Panc1 (cell line): ENCODE results near the gene VWC2L. TPM values are rescaled to one million over a fixed set of nuclear protein-coding genes. Genes with fewer than 3 reads are reported as not detected.

ENCODE experiments used
- ATAC-seq: fragments of 200-7000 bp; cut with Tn5 transposase; 2 replicates; pipeline ENCODE4 v1.9.1; 2020; ENCODE audit warnings: mild to moderate bottlenecking, moderate library complexity
- BruUV-seq: library from RNA; stranded (reverse); fragments of 400-500 nt; replicated peaks from 2 replicates; lab custom pipeline; 2021; lab: Mats Ljungman, UMichigan
- CTCF ChIA-PET: fragments of 300-600 bp; sonication (Branson Sonifier 250); formaldehyde crosslinking; loops from one replicate; lab custom pipeline; 2022; ENCODE audit warnings: antibody characterized with exemption; lab: Charles Lee
- POLR2A ChIA-PET: fragments of 300-600 bp; sonication (Branson Sonifier 250); formaldehyde crosslinking; loops from one replicate; lab custom pipeline; 2022; ENCODE audit warnings: antibody characterized with exemption; lab: Charles Lee
- DNase-seq: peaks from one replicate; pipeline ENCODE4 v3.0.0-alpha.2; 2010; ENCODE audit warnings: low read depth, low spot score
- H3K27ac ChIP-seq: 2 replicates; pipeline ENCODE4 v1.5.1; 2011; ENCODE audit warnings: mild to moderate bottlenecking, low read length, inconsistent platforms
- H3K27me3 ChIP-seq: fragments of 200-500 bp; sonication (Bioruptor generic); 2 replicates; pipeline ENCODE4 v1.6.0; 2014; ENCODE audit warnings: low read length, inconsistent platforms; ENCODE audit not compliant: control insufficient read depth, insufficient read depth
- H3K36me3 ChIP-seq: fragments of 200-500 bp; sonication (Bioruptor generic); 2 replicates; pipeline ENCODE4 v1.5.1; 2014; ENCODE audit warnings: inconsistent platforms, mild to moderate bottlenecking, low read length, moderate library complexity; ENCODE audit not compliant: control insufficient read depth, insufficient read depth
- H3K4me1 ChIP-seq: 2 replicates; pipeline ENCODE4 v1.5.1; 2011; ENCODE audit warnings: inconsistent platforms, mild to moderate bottlenecking, low read length, moderate library complexity; ENCODE audit not compliant: control insufficient read depth, insufficient read depth
- H3K4me3 ChIP-seq, 2 experiments: 2 replicates each; pipeline ENCODE4 v1.5.1; 2011 to 2012; ENCODE audit warnings: low read depth in 2 of 2, low read length in 2 of 2, mild to moderate bottlenecking in 2 of 2, inconsistent platforms in 1 of 2, moderate library complexity in 1 of 2
- H3K9me3 ChIP-seq: fragments of 200-500 bp; sonication (Bioruptor generic); 2 replicates; pipeline ENCODE4 v1.5.1; 2014; ENCODE audit warnings: low read depth, mild to moderate bottlenecking, inconsistent platforms, low read length, moderate library complexity; ENCODE audit not compliant: control insufficient read depth, insufficient read depth
- POLR2AphosphoS5 ChIP-seq: IDR thresholded peaks from 2 replicates; pipeline ENCODE4 v1.6.1; 2012; ENCODE audit warnings: mild to moderate bottlenecking, low read depth, low read length, moderate library complexity
- REST ChIP-seq, 2 experiments: IDR thresholded peaks; 2 replicates each; pipeline ENCODE4 v1.6.1; 2011 to 2012; ENCODE audit warnings: low read depth in 2 of 2, control low read depth in 1 of 2, low read length in 1 of 2, mild to moderate bottlenecking in 1 of 2, moderate library complexity in 1 of 2; ENCODE audit not compliant: insufficient read depth in 1 of 2
- SIN3A ChIP-seq: IDR thresholded peaks from 2 replicates; pipeline ENCODE4 v1.6.1; 2012; ENCODE audit warnings: low read depth, mild to moderate bottlenecking, low read length, moderate library complexity, borderline replicate concordance; ENCODE audit not compliant: insufficient read depth
- TCF7L2 ChIP-seq: IDR thresholded peaks from 2 replicates; pipeline ENCODE4 v1.6.1; 2011; ENCODE audit warnings: mild to moderate bottlenecking, low read depth, low read length, inconsistent platforms
- in situ Hi-C: cut with HindIII; loops from 2 replicates; pipeline ENCODE4 v1.10.0; 2016; ENCODE audit warnings: low sequenced_read_pairs, low pct_unique_long_range_greater_than_20kb
- intact Hi-C: fragments of 100-400 bp; cut with micrococcal nuclease; formaldehyde crosslinking; loops from one replicate; pipeline ENCODE4 v1.10.0; 2022; ENCODE audit not compliant: unreplicated experiment
- total RNA-seq: library from RNA; stranded (reverse); gene quantifications from one replicate; pipeline ENCODE4 v1.2.1, GENCODE V29; 2021; ENCODE audit not compliant: unreplicated experiment
- TF ChIP-seq, protein P1 (sequence below): fragments of 450-650 bp; IDR thresholded peaks from 2 replicates; pipeline ENCODE4 v1.5.1; 2017; ENCODE audit warnings: mild to moderate bottlenecking

The VWC2L gene
- total RNA-seq, 1 experiment from 2014 or later: not detected

GRCh38 chr2:214537929-214538328, 127.1 kb downstream of the VWC2L start:
- DNase-seq: no peak
- H3K36me3 ChIP-seq: no peaks in the 10 kb centered on the region
- TF ChIP-seq SIN3A (no peak), POLR2AphosphoS5 (no peak)
- TF ChIP-seq, protein P1, sequence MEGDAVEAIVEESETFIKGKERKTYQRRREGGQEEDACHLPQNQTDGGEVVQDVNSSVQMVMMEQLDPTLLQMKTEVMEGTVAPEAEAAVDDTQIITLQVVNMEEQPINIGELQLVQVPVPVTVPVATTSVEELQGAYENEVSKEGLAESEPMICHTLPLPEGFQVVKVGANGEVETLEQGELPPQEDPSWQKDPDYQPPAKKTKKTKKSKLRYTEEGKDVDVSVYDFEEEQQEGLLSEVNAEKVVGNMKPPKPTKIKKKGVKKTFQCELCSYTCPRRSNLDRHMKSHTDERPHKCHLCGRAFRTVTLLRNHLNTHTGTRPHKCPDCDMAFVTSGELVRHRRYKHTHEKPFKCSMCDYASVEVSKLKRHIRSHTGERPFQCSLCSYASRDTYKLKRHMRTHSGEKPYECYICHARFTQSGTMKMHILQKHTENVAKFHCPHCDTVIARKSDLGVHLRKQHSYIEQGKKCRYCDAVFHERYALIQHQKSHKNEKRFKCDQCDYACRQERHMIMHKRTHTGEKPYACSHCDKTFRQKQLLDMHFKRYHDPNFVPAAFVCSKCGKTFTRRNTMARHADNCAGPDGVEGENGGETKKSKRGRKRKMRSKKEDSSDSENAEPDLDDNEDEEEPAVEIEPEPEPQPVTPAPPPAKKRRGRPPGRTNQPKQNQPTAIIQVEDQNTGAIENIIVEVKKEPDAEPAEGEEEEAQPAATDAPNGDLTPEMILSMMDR: no peak
- intact Hi-C loops (no loop called here), in situ Hi-C loops (no loop called here)
- BruUV-seq: no TSS peak
- ATAC-seq: no peak
- CTCF ChIA-PET: no interaction called here
- POLR2A ChIA-PET: no interaction called here
- H3K9me3 ChIP-seq: no peaks in the 10 kb centered on the region
- H3K27ac ChIP-seq: no peak overlapping the region
- H3K27me3 ChIP-seq: no peaks in the 10 kb centered on the region
- H3K4me1 ChIP-seq: no peaks in the 10 kb centered on the region
- no peak overlapping the region for H3K4me3 ChIP-seq

DNA sequence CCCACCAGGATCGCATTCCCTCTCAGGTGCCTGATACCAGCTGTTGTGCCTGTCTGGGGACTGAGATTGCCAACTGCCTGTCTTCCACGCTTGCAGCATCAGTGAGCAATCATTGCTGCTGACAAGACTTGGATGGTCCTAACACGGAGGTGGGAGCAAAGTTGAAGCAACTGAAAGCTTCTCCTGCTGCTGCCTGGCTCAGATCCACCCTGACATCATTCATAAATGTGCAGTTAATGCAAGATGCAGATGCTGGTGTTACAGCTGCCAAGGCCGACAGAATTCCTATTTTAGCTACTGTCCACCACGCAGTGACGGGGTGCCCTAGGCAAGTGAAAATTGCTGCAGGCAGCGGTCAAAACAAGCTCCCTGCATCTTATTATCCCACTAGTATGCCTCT, 131.4 kb downstream of the VWC2L start:
- Histone ChIP-seq H3K27me3 (no peaks in the 10 kb centered on the region), H3K9me3 (no peaks in the 10 kb centered on the region), H3K4me1 (no peaks in the 10 kb centered on the region), H3K36me3 (no peaks in the 10 kb centered on the region), H3K4me3 (no peak overlapping the region), H3K27ac (no peak overlapping the region)
- no TSS peak for BruUV-seq
- no peak for ATAC-seq
- no peak for DNase-seq
- CTCF ChIA-PET: no interaction called here
- in situ Hi-C loops (no loop called here), intact Hi-C loops (no loop called here)
- POLR2A ChIA-PET: no interaction called here
- TF ChIP-seq TCF7L2: no peak
- TF ChIP-seq SIN3A: no peak
- TF ChIP-seq POLR2AphosphoS5: no peak
- TF ChIP-seq, protein P1: no peak
- no peak for TF ChIP-seq REST (IDR thresholded peaks at IDR 0.05; ENCODE audit: insufficient read depth in 1 of 2, low read depth in 2 of 2, low read length in 1 of 2)
